H9 (cell line): ENCODE data around the gene SYNGAP1. TPM values are rescaled to one million over a fixed set of nuclear protein-coding genes. Genes with fewer than 3 reads are reported as not detected.
A peak's percentile ranks its signal among the peaks of the same experiment; 100 is the strongest.

Experiments used
- DNase-seq: peaks from one replicate; pipeline ENCODE4 v3.0.0-alpha.2; 2017
- H2AFZ ChIP-seq: one replicate; pipeline ENCODE4 v1.6.1; 2013; ENCODE audit warnings: mild to moderate bottlenecking, low read length, control low read depth, moderate library complexity
- H2AK5ac ChIP-seq: 2 replicates; pipeline ENCODE4 v1.6.1; 2013; ENCODE audit warnings: low read length, control low read depth, mixed read lengths; ENCODE audit not compliant: insufficient read length
- H2BK120ac ChIP-seq: one replicate; pipeline ENCODE4 v1.6.1; 2013; ENCODE audit warnings: low read depth, mild to moderate bottlenecking, low read length, control low read depth, inconsistent platforms; ENCODE audit not compliant: poor library complexity, severe bottlenecking
- H2BK12ac ChIP-seq: 2 replicates; pipeline ENCODE4 v1.6.1; 2013; ENCODE audit warnings: low read length, control low read depth, mixed read lengths, low read depth; ENCODE audit not compliant: insufficient read length
- H2BK15ac ChIP-seq: 2 replicates; pipeline ENCODE4 v1.6.1; 2013; ENCODE audit warnings: low read depth, low read length, control low read depth
- H2BK20ac ChIP-seq: one replicate; pipeline ENCODE4 v1.6.1; 2013; ENCODE audit warnings: low read depth, mild to moderate bottlenecking, low read length, control low read depth, inconsistent platforms; ENCODE audit not compliant: poor library complexity, severe bottlenecking
- H2BK5ac ChIP-seq: 2 replicates; pipeline ENCODE4 v1.6.1; 2013; ENCODE audit warnings: low read length, control low read depth, mixed read lengths; ENCODE audit not compliant: insufficient read length
- H3K14ac ChIP-seq: 2 replicates; pipeline ENCODE4 v1.6.1; 2013; ENCODE audit warnings: low read length, control low read depth; ENCODE audit not compliant: insufficient read depth
- H3K18ac ChIP-seq: 2 replicates; pipeline ENCODE4 v1.6.1; 2013; ENCODE audit warnings: low read depth, mild to moderate bottlenecking, mixed read lengths, low read length, control low read depth; ENCODE audit not compliant: insufficient read length
- H3K23ac ChIP-seq: 2 replicates; pipeline ENCODE4 v1.6.1; 2013; ENCODE audit warnings: low read length, control low read depth, mixed read lengths, low read depth; ENCODE audit not compliant: insufficient read length
- H3K23me2 ChIP-seq: 2 replicates; pipeline ENCODE4 v1.6.1; 2013; ENCODE audit warnings: low read depth, mild to moderate bottlenecking, mixed read lengths, low read length, control low read depth; ENCODE audit not compliant: insufficient read length, poor library complexity, severe bottlenecking
- H3K27ac ChIP-seq: 2 replicates; pipeline ENCODE4 v1.5.1; 2013; ENCODE audit warnings: low read length, control low read depth, mixed read lengths, low read depth; ENCODE audit not compliant: insufficient read length
- H3K27me3 ChIP-seq: 2 replicates; pipeline ENCODE4 v1.6.1; 2013; ENCODE audit warnings: low read length, control low read depth, inconsistent platforms; ENCODE audit not compliant: insufficient read depth
- H3K4ac ChIP-seq: 2 replicates; pipeline ENCODE4 v1.6.1; 2013; ENCODE audit warnings: low read depth, mild to moderate bottlenecking, control low read depth, inconsistent platforms, low read length, moderate library complexity
- H3K4me1 ChIP-seq: 2 replicates; pipeline ENCODE4 v1.6.1; 2013; ENCODE audit warnings: low read length, control low read depth, inconsistent platforms; ENCODE audit not compliant: insufficient read depth
- H3K4me2 ChIP-seq: 2 replicates; pipeline ENCODE4 v1.6.1; 2013; ENCODE audit warnings: low read length, control low read depth, mixed read lengths; ENCODE audit not compliant: insufficient read length, insufficient read depth
- H3K56ac ChIP-seq: 2 replicates; pipeline ENCODE4 v1.6.1; 2013; ENCODE audit warnings: low read depth, mild to moderate bottlenecking, mixed read lengths, low read length, control low read depth; ENCODE audit not compliant: insufficient read length
- H3K79me1 ChIP-seq: 2 replicates; pipeline ENCODE4 v1.6.1; 2013; ENCODE audit warnings: low read depth, mild to moderate bottlenecking, moderate library complexity, low read length, control low read depth, inconsistent platforms; ENCODE audit not compliant: insufficient read depth, poor library complexity, severe bottlenecking
- H3K79me2 ChIP-seq: 2 replicates; pipeline ENCODE4 v1.6.1; 2013; ENCODE audit warnings: low read length, control low read depth, inconsistent platforms; ENCODE audit not compliant: insufficient read depth
- H3K9ac ChIP-seq: 2 replicates; pipeline ENCODE4 v1.6.1; 2013; ENCODE audit warnings: low read length, control low read depth, mixed read lengths; ENCODE audit not compliant: insufficient read length; ENCODE audit errors: extremely low read depth
- H3K9me3 ChIP-seq: one replicate; pipeline ENCODE4 v1.6.1; 2013; ENCODE audit warnings: low read depth, low read length, inconsistent platforms; ENCODE audit not compliant: control insufficient read depth
- H3T11ph ChIP-seq: one replicate; pipeline ENCODE4 v1.6.1; 2013; ENCODE audit warnings: mild to moderate bottlenecking, low read length, control low read depth, inconsistent platforms
- H4K20me1 ChIP-seq: one replicate; pipeline ENCODE4 v1.6.1; 2013; ENCODE audit not compliant: control insufficient read depth, insufficient read length, insufficient read depth
- H4K5ac ChIP-seq: 2 replicates; pipeline ENCODE4 v1.6.1; 2013; ENCODE audit warnings: low read depth, mild to moderate bottlenecking, mixed read lengths, low read length, control low read depth; ENCODE audit not compliant: insufficient read length
- H4K8ac ChIP-seq: replicated peaks from 2 replicates; pipeline ENCODE4 v1.6.1; 2013; ENCODE audit warnings: low read length, control low read depth, mixed read lengths, low read depth; ENCODE audit not compliant: insufficient read length
- H4K91ac ChIP-seq: 2 replicates; pipeline ENCODE4 v1.6.1; 2013; ENCODE audit warnings: low read depth, mild to moderate bottlenecking, moderate library complexity, mixed read lengths, low read length, control low read depth; ENCODE audit not compliant: insufficient read length
- H3K27ac Mint-ChIP-seq, 3 experiments: 2 replicates in 2 of 3; 3 replicates in 1 of 3; pipeline ENCODE4 v1.8.0; 2020 to 2021; ENCODE audit warnings: mixed read lengths in 3 of 3, mild to moderate bottlenecking in 1 of 3, moderate library complexity in 1 of 3
- H3K27me3 Mint-ChIP-seq: 2 replicates; pipeline ENCODE4 v1.8.0; 2021; ENCODE audit warnings: low read depth, mild to moderate bottlenecking, moderate library complexity, mixed read lengths
- H3K36me3 Mint-ChIP-seq, 3 experiments: 2 replicates in 2 of 3; 3 replicates in 1 of 3; pipeline ENCODE4 v1.8.0; 2020 to 2021; ENCODE audit warnings: low read depth in 3 of 3, mixed read lengths in 3 of 3; ENCODE audit not compliant: insufficient read depth in 1 of 3
- H3K4me1 Mint-ChIP-seq, 2 experiments: 2 replicates each; pipeline ENCODE4 v1.8.0; 2020; ENCODE audit warnings: mixed read lengths in 2 of 2
- H3K4me3 Mint-ChIP-seq, 2 experiments: 2 replicates in 1 of 2; 3 replicates in 1 of 2; pipeline ENCODE4 v1.8.0; 2020 to 2021; ENCODE audit warnings: mild to moderate bottlenecking in 2 of 2, mixed read lengths in 2 of 2, moderate library complexity in 1 of 2
- H3K9me3 Mint-ChIP-seq, 2 experiments: 2 replicates in 1 of 2; 3 replicates in 1 of 2; pipeline ENCODE4 v1.8.0; 2020; ENCODE audit warnings: mild to moderate bottlenecking in 2 of 2, mixed read lengths in 2 of 2, moderate library complexity in 1 of 2
- WGBS: extraction: QIAGEN DNeasy Blood & Tissue Kit; methylation state at CpG from one replicate; pipeline ENCODE4 v1.1.7; 2013; ENCODE audit warnings: missing lambda C conversion rate, low lambda C conversion rate, mixed read lengths; ENCODE audit not compliant: insufficient read length; ENCODE audit errors: extremely low coverage; 5-methylcytosine and 5-hydroxymethylcytosine counted together
- total RNA-seq: library from RNA; stranded (reverse); gene quantifications from 2 replicates; pipeline ENCODE4 v1.2.1, GENCODE V29; 2021
- TF ChIP-seq, protein P1 (sequence below): fragments of 200-600 bp; sonication (generic); conservative IDR thresholded peaks from 3 replicates; pipeline ENCODE4 v1.8.0; 2021; ENCODE audit warnings: antibody characterized with exemption, mild to moderate bottlenecking

The SYNGAP1 gene
- total RNA-seq, 1 experiment from 2014 or later, result 121 TPM

DNA sequence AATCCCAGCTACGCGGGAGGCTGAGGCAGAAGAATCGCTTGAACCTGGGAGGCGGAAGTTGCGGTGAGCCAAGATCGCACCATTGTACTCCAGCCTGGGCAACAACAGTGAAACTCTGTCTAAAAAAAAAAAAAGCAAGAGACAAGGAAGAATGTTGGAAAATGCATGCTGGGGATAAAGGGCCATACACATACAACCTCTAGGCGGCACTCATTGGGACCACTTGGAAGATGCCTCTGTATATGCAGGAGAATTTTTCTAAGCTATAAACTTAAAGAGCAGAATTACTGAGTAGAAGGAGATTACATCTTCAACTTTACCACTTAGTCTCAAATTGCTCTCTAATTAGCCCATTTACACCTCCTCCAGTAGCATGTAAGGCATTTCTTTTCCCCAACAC lies 77.3 kb downstream of the SYNGAP1 start:
- H3K27me3 Mint-ChIP-seq, result peaks cover 6% of the 10 kb centered on the region
- no peak overlapping the region for H3K27ac Mint-ChIP-seq
- Histone ChIP-seq H3K23me2 (no peaks in the 10 kb centered on the region), H2AFZ (no peak overlapping the region), H3K27me3 (no peaks in the 10 kb centered on the region), H2BK12ac (no peak overlapping the region), H3K4me1 (no peaks in the 10 kb centered on the region), H3K27ac (no peak overlapping the region), H3K79me1 (no peaks in the 10 kb centered on the region), H3K4me2 (no peak overlapping the region), H2BK120ac (no peak overlapping the region), H2AK5ac (no peak overlapping the region), H3K4ac (no peak overlapping the region), H3K18ac (no peak overlapping the region), H4K20me1 (no peaks in the 10 kb centered on the region), H3K9ac (no peak overlapping the region), H4K8ac (no peak overlapping the region), H3K79me2 (no peaks in the 10 kb centered on the region), H4K5ac (no peak overlapping the region), H2BK15ac (no peak overlapping the region), H3K23ac (no peak overlapping the region), H4K91ac (no peak overlapping the region), H3K14ac (no peak overlapping the region), H3K9me3 (no peaks in the 10 kb centered on the region), H3K56ac (no peak overlapping the region), H3T11ph (no peak overlapping the region), H2BK20ac (no peak overlapping the region), H2BK5ac (no peak overlapping the region)
- H3K9me3 Mint-ChIP-seq, result peaks cover 6 to 8% of the 10 kb centered on the region in 2 experiments; a peak in 3 of 5 replicates
- DNase-seq, result no peak
- no peaks in the 10 kb centered on the region; a peak in 1 of 7 replicates for H3K36me3 Mint-ChIP-seq
- TF ChIP-seq, protein P1, sequence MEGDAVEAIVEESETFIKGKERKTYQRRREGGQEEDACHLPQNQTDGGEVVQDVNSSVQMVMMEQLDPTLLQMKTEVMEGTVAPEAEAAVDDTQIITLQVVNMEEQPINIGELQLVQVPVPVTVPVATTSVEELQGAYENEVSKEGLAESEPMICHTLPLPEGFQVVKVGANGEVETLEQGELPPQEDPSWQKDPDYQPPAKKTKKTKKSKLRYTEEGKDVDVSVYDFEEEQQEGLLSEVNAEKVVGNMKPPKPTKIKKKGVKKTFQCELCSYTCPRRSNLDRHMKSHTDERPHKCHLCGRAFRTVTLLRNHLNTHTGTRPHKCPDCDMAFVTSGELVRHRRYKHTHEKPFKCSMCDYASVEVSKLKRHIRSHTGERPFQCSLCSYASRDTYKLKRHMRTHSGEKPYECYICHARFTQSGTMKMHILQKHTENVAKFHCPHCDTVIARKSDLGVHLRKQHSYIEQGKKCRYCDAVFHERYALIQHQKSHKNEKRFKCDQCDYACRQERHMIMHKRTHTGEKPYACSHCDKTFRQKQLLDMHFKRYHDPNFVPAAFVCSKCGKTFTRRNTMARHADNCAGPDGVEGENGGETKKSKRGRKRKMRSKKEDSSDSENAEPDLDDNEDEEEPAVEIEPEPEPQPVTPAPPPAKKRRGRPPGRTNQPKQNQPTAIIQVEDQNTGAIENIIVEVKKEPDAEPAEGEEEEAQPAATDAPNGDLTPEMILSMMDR, result 0 out of 3 replicates have a peak, but pooled peaks have one; percentile 10
- H3K4me1 Mint-ChIP-seq, result no peaks in the 10 kb centered on the region
- WGBS, result no CpG with 5 or more reads among the region's 7 CpGs
- H3K4me3 Mint-ChIP-seq, result no peak overlapping the region
